ENCODE data around the gene CEMIP.

CEMIP gene

GRCh38 chr15:80979538-80980200 lies 200.5 kb downstream of the CEMIP start:
- Mint-ChIP-seq H3K27me3 (no peaks in the 10 kb centered on the region), H3K4me1 (peaks cover 40 to 58% of the 10 kb centered on the region in 2 donors), H3K27ac (no peak overlapping the region), H3K36me3 (peaks cover 26 to 54% of the 10 kb centered on the region in 2 donors), H3K9me3 (no peaks in the 10 kb centered on the region), H3K4me3 (no peak overlapping the region)
- DNase-seq = no peak
- no peak for ATAC-seq (replicated peaks)

DNA sequence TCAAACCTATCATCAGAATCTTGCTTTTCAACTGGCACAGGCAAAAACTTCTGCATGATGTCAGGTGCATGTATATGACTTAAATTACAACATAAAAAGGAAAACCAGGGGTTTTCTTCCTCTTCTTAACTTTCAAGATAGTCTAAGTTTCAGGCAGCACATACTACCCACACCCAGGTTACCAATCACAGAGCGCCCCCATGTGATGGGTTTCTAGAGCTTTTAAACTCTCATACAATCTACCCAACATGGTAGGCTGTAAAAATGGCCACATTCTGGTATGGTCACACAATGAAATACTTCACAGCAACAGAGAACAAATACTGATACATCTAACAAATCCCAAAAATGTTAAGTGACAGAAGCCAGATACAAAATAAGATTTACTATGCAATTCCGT lies 203.0 kb downstream of the CEMIP start:
- no peaks in the 10 kb centered on the region for H3K27me3 Mint-ChIP-seq
- DNase-seq (no peak), ATAC-seq (replicated peaks) (no peak)
- no peak overlapping the region for H3K4me3 Mint-ChIP-seq
- no peaks in the 10 kb centered on the region for H3K9me3 Mint-ChIP-seq
- H3K36me3 Mint-ChIP-seq = peaks cover 24 to 50% of the 10 kb centered on the region in 2 donors
- H3K27ac Mint-ChIP-seq = peak overlapping the region; percentile 20
- H3K4me1 Mint-ChIP-seq = peaks cover 50 to 70% of the 10 kb centered on the region in 2 donors

GRCh38 chr15:80982839-80983238 lies 203.7 kb downstream of the CEMIP start:
- Mint-ChIP-seq H3K27ac (no peak overlapping the region), H3K9me3 (no peaks in the 10 kb centered on the region), H3K4me3 (no peak overlapping the region), H3K4me1 (peaks cover 45 to 67% of the 10 kb centered on the region in 2 donors), H3K36me3 (peaks cover 21 to 45% of the 10 kb centered on the region in 2 donors), H3K27me3 (no peaks in the 10 kb centered on the region)
- ATAC-seq (replicated peaks) (no peak), DNase-seq (no peak)

DNA sequence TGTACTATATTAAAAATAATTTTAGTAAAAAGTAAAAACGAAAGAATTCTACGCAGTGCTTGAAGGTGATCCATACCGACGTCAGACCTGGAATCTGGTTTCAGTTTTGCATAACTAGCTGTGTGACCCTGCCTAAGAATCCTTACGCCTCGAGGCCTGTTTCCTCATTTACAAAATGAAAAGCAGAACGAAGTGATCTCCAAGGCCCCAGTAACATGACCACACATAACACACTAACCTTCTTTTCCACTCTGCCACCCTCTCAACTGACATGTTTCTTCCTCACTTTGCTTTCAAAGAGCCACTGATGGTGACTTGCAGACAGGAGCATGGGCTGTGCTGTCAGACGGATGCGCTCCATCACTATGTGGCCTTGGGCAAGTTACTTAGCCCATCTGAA lies 205.7 kb downstream of the CEMIP start:
- Mint-ChIP-seq H3K36me3 (peaks cover 22 to 42% of the 10 kb centered on the region in 2 donors), H3K4me3 (peak overlapping the region in 1 of 2 donors; percentile 2), H3K27ac (peak overlapping the region; percentile 68), H3K9me3 (no peaks in the 10 kb centered on the region), H3K4me1 (peaks cover 42 to 65% of the 10 kb centered on the region in 2 donors), H3K27me3 (no peaks in the 10 kb centered on the region)
- peak; percentile 20 for DNase-seq
- ATAC-seq (replicated peaks) = peak; percentile 48 to 49

DNA sequence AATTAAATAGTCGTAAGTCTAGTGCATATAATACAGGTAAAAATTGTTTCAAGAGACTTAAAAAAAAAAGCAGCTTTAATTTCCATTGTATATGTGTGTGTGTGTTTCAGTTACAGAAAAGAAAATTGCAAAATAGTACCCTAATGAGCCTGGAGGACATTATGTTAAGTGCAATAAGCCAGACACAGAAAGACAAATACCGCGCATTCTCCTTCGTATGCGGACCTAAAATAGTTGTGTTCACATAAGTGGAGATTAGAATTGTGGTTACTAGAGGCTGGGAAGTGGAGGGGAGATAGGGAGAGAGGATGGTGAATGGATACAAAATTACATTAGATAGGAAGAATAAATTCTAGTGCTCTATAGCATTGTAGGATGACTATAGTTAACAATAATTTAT lies 206.8 kb downstream of the CEMIP start:
- Mint-ChIP-seq H3K4me3 (no peak overlapping the region), H3K27ac (no peak overlapping the region), H3K36me3 (peaks cover 22 to 38% of the 10 kb centered on the region in 2 donors)

GRCh38 chr15:80986487-80986886 lies 207.3 kb downstream of the CEMIP start:
- H3K27ac Mint-ChIP-seq = no peak overlapping the region
- H3K4me1 Mint-ChIP-seq = peaks cover 42 to 73% of the 10 kb centered on the region in 2 donors
- no peaks in the 10 kb centered on the region for H3K27me3 Mint-ChIP-seq
- ATAC-seq (replicated peaks) = no peak
- peaks cover 22 to 38% of the 10 kb centered on the region in 2 donors for H3K36me3 Mint-ChIP-seq
- DNase-seq = no peak
- H3K9me3 Mint-ChIP-seq = no peaks in the 10 kb centered on the region
- H3K4me3 Mint-ChIP-seq = no peak overlapping the region

More for the DNA sequence above, 206.8 kb downstream of the CEMIP start:
- H3K27me3 Mint-ChIP-seq = no peaks in the 10 kb centered on the region
- DNase-seq (no peak), ATAC-seq (replicated peaks) (no peak)
- H3K9me3 Mint-ChIP-seq = no peaks in the 10 kb centered on the region
- peaks cover 42 to 68% of the 10 kb centered on the region in 2 donors for H3K4me1 Mint-ChIP-seq

DNA sequence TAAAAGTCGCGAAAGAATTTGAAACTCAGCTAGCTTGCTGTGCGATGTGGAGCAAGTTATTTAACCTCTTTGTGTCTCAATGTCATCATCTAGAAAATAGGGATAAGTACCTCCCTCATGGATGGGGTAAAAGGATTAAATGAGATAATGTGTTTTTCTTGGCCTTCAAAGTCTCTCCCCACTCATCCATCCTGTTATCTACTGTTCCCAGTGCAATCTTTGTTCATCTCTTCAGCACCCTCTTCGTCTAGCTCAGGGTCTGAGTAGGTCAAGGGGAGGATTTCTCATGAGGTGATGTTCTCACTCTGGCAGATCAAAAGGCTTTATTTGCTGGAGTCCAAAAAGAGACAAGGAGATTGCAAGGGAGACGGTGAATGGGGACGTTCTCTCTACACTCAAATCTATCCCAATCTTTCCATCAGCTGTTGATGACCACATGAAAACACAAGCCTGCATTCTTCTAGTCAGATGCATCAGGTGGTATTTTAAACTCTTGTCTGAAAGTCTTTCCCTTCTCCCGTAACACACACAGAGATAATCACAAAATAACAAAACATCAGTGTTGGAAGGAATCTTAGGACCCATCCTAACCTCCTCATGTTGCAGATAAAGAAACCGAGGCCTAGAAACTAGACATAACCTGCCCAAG lies 209.1 kb downstream of the CEMIP start:
- peaks cover 15 to 28% of the 10 kb centered on the region in 2 donors for H3K36me3 Mint-ChIP-seq
- H3K9me3 Mint-ChIP-seq = no peaks in the 10 kb centered on the region
- ATAC-seq (replicated peaks) (no peak), DNase-seq (no peak)
- no peaks in the 10 kb centered on the region for H3K27me3 Mint-ChIP-seq
- peak overlapping the region; percentile 95 for H3K27ac Mint-ChIP-seq
- peak overlapping the region; percentile 96 to 99 for H3K4me3 Mint-ChIP-seq
- peaks cover 34 to 64% of the 10 kb centered on the region in 2 donors for H3K4me1 Mint-ChIP-seq

- Mint-ChIP-seq H3K27ac (peak overlapping the region; percentile 95), H3K27me3 (no peaks in the 10 kb centered on the region), H3K4me3 (peak overlapping the region; percentile 96 to 99), H3K9me3 (no peaks in the 10 kb centered on the region), H3K36me3 (peaks cover 13 to 25% of the 10 kb centered on the region in 2 donors), H3K4me1 (peaks cover 31 to 59% of the 10 kb centered on the region in 2 donors)
- DNase-seq (no peak), ATAC-seq (replicated peaks) (peak; percentile 12 to 13)
Measured at GRCh38 chr15:80989081-80989517, 209.9 kb downstream of the CEMIP start.

GRCh38 chr15:80989518-80990478 lies 210.6 kb downstream of the CEMIP start, which contains the start of gene MESD:
TSS of gene MESD (minus strand) at chr15:80989819. CDS start at chr15:80989791, 28 bp downstream.
- Mint-ChIP-seq H3K27ac (peak within 1 kb of the TSS; percentile 95), H3K4me1 (peaks cover 26 to 52% of the 10 kb centered on the region in 2 donors), H3K36me3 (peaks cover 11 to 25% of the 10 kb centered on the region in 2 donors), H3K4me3 (peak within 1 kb of the TSS; percentile 96 to 99), H3K27me3 (no peaks in the 10 kb centered on the region), H3K9me3 (no peaks in the 10 kb centered on the region)
- peak; percentile 90 for DNase-seq
- ATAC-seq (replicated peaks) = peak; percentile 94 to 98

GRCh38 chr15:80990955-80991354 lies 211.8 kb downstream of the CEMIP start:
- Mint-ChIP-seq H3K36me3 (peaks cover 9 to 24% of the 10 kb centered on the region in 2 donors), H3K27ac (no peak overlapping the region), H3K4me1 (peaks cover 20 to 40% of the 10 kb centered on the region in 2 donors), H3K4me3 (no peak overlapping the region), H3K9me3 (no peaks in the 10 kb centered on the region), H3K27me3 (no peaks in the 10 kb centered on the region)
- ATAC-seq (replicated peaks) (no peak), DNase-seq (no peak)

DNA sequence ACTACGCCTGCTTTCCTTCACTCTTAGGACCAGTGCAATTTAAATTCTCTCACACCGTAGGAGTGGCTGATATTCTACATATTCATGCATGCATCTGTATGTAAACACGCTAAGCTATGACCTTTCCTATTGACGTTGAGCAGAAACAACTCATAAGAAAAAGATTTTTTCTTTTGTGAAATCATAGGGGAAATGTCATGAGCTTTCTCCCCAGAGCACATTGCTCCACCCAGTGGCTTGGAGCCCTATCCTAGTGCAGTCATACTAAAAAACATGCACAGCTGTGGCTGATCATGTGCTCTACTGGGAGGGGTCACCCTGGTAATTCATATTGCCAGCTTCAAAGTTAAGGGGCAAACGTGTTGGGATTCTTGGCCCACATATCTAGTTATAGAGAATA lies 212.3 kb downstream of the CEMIP start:
- no peak overlapping the region for H3K27ac Mint-ChIP-seq

DNA sequence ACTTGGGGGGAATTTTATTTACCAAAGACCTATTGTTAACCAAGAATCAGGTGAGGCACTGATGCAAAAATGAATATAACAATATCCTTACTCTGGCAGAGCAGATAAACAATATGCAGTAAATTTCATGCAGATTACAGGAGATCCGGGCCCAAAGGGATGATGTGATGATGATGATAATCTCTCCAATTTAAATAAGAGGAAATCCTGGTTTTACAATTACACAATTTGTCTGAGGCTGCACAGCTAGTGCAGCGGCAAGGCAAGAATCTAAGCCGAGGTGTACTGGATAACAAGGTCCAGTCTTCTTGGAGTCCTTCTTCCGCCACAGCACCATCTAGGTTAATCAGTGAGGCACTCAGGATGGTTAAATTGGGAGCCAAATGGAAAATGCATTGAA lies 212.8 kb downstream of the CEMIP start:
- no peak overlapping the region for H3K27ac Mint-ChIP-seq
- no peaks in the 10 kb centered on the region for H3K9me3 Mint-ChIP-seq
- H3K4me3 Mint-ChIP-seq = no peak overlapping the region
- peaks cover 13 to 30% of the 10 kb centered on the region in 2 donors for H3K4me1 Mint-ChIP-seq
- ATAC-seq (replicated peaks) (no peak), DNase-seq (no peak)
- H3K36me3 Mint-ChIP-seq = peaks cover 8 to 15% of the 10 kb centered on the region in 2 donors
- H3K27me3 Mint-ChIP-seq = no peaks in the 10 kb centered on the region

More for the DNA sequence above, 212.3 kb downstream of the CEMIP start:
- Mint-ChIP-seq H3K4me3 (no peak overlapping the region), H3K36me3 (peaks cover 8 to 21% of the 10 kb centered on the region in 2 donors), H3K9me3 (no peaks in the 10 kb centered on the region), H3K4me1 (peaks cover 17 to 36% of the 10 kb centered on the region in 2 donors), H3K27me3 (no peaks in the 10 kb centered on the region)
- no peak for ATAC-seq (replicated peaks)
- no peak for DNase-seq

DNA sequence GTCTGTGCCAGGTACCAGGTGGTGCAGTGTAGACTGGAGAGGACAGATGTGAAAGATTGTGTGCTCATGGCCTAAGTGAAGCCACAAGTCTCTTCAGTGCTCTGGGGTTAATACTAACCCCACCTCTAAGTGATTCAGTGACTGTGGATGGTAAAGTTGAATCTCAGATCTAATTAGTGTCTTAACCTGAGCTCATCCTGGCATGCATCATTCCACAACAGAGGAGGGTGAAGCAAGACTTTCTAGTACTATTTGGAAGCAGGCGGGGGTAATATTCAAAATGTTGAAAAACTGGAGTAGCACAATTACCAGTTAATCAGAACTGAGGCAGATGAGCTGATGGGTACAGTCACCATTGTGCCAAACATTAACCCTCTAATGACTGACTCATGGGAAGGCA lies 213.3 kb downstream of the CEMIP start:
- H3K9me3 Mint-ChIP-seq = no peaks in the 10 kb centered on the region
- H3K27ac Mint-ChIP-seq = no peak overlapping the region
- H3K4me1 Mint-ChIP-seq = peaks cover 12 to 27% of the 10 kb centered on the region in 2 donors
- no peak overlapping the region for H3K4me3 Mint-ChIP-seq
- no peak for ATAC-seq (replicated peaks)
- H3K36me3 Mint-ChIP-seq = peaks cover 8 to 14% of the 10 kb centered on the region in 2 donors
- H3K27me3 Mint-ChIP-seq = no peaks in the 10 kb centered on the region
- DNase-seq = no peak

GRCh38 chr15:80996247-80996646 lies 217.1 kb downstream of the CEMIP start:
- H3K27me3 Mint-ChIP-seq = no peaks in the 10 kb centered on the region
- ATAC-seq (replicated peaks) (no peak), DNase-seq (no peak)
- peaks cover 14 to 27% of the 10 kb centered on the region in 2 donors for H3K4me1 Mint-ChIP-seq
- no peak overlapping the region for H3K27ac Mint-ChIP-seq
- H3K9me3 Mint-ChIP-seq = no peaks in the 10 kb centered on the region
- no peak overlapping the region for H3K4me3 Mint-ChIP-seq
- H3K36me3 Mint-ChIP-seq = no peaks in the 10 kb centered on the region
